ENCODE data around the gene CNGA2. TPM values are rescaled to one million over a fixed set of nuclear protein-coding genes. Genes with fewer than 3 reads are reported as not detected.
A peak's percentile ranks its signal among the peaks of the same experiment; 100 is the strongest.

The CNGA2 gene
- total RNA-seq, 1 experiment from 2014 or later = not detected

DNA sequence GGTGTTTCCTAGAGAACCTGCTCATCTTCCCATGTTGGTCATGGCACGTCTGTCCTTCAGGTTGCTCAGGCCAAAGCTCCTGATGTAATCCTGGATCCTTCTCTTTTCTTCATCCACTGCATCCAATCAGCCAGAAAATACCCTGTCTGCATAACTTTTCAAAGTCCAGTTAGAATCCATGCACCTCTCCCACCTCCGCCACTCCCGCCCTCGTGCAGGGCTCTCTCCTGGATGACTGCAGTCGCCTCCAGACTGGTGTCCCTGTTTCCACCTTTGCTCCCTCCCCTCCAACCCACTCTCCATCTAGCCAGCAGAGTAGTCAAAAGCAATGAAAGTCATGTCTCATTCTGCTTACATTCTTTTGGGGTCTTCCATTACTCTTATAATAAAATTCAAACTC, 16.0 kb downstream of the CNGA2 start:
- ChIA-PET CTCF (interaction anchor here (0.7 to 0.8 kb wide), 3 partner anchors 13 to 882 kb away, joined by 3 to 4 read pairs (median 3); no protein-coding TSS in a partner anchor), POLR2A (no interaction called here)
- Histone ChIP-seq H3K9me3 (no peaks in the 10 kb centered on the region), H3K4me3 (ENCODE audit: low read depth, low read length) (no peak overlapping the region), H3K36me3 (ENCODE audit: control insufficient read depth, insufficient read depth, low read length) (no peaks in the 10 kb centered on the region), H3K27me3 (replicated peaks; ENCODE audit: control insufficient read depth, insufficient read depth, low read length) (no peaks in the 10 kb centered on the region), H3K4me1 (no peaks in the 10 kb centered on the region)
- peaks cover 6% of the 10 kb centered on the region for H3K27me3 Mint-ChIP-seq (ENCODE audit: insufficient read depth, unreplicated experiment)
- H3K36me3 Mint-ChIP-seq (ENCODE audit: insufficient read depth, unreplicated experiment) = no peaks in the 10 kb centered on the region
- H3K4me1 Mint-ChIP-seq (ENCODE audit: low read depth, unreplicated experiment) = no peaks in the 10 kb centered on the region
- DNase-seq = no peak
- no peak overlapping the region for H3K27ac Mint-ChIP-seq (ENCODE audit: unreplicated experiment)
- no peak for TF ChIP-seq CTCF (IDR thresholded peaks at IDR 0.05; ENCODE audit: insufficient read depth in 1 of 2, low read depth in 1 of 2, low read length in 1 of 2, severe bottlenecking in 1 of 2, unreplicated experiment in 1 of 2)
- intact Hi-C loops (cut with micrococcal nuclease; ENCODE audit: unreplicated experiment) = no loop called here
- BruUV-seq (replicated peaks) = no TSS peak
- no peaks in the 10 kb centered on the region for H3K9me3 Mint-ChIP-seq (ENCODE audit: unreplicated experiment)
- H3K4me3 Mint-ChIP-seq (ENCODE audit: unreplicated experiment) = no peak overlapping the region

GRCh38 chrX:151752847-151753246, 18.3 kb downstream of the CNGA2 start:
- Histone ChIP-seq H3K9me3 (no peaks in the 10 kb centered on the region), H3K4me3 (ENCODE audit: low read depth, low read length) (no peak overlapping the region), H3K36me3 (ENCODE audit: control insufficient read depth, insufficient read depth, low read length) (no peaks in the 10 kb centered on the region), H3K27me3 (replicated peaks; ENCODE audit: control insufficient read depth, insufficient read depth, low read length) (no peaks in the 10 kb centered on the region), H3K4me1 (no peaks in the 10 kb centered on the region)
- intact Hi-C loops (cut with micrococcal nuclease; ENCODE audit: unreplicated experiment) = loop anchor here (1.0 kb wide), 3 partner anchors 879 to 1064 kb away; no protein-coding TSS in a partner anchor
- POLR2A ChIA-PET = no interaction called here
- no peak for TF ChIP-seq CTCF (IDR thresholded peaks at IDR 0.05; ENCODE audit: insufficient read depth in 1 of 2, low read depth in 1 of 2, low read length in 1 of 2, severe bottlenecking in 1 of 2, unreplicated experiment in 1 of 2)
- no peak overlapping the region for H3K27ac Mint-ChIP-seq (ENCODE audit: unreplicated experiment)
- no peaks in the 10 kb centered on the region for H3K4me1 Mint-ChIP-seq (ENCODE audit: low read depth, unreplicated experiment)
- H3K27me3 Mint-ChIP-seq (ENCODE audit: insufficient read depth, unreplicated experiment) = peaks cover 13% of the 10 kb centered on the region
- H3K9me3 Mint-ChIP-seq (ENCODE audit: unreplicated experiment) = no peaks in the 10 kb centered on the region
- CTCF ChIA-PET = interaction anchor here (1.0 to 1.2 kb wide), 3 partner anchors 880 to 905 kb away, joined by 3 to 11 read pairs (median 5); no protein-coding TSS in a partner anchor
- no peak for DNase-seq
- BruUV-seq (replicated peaks) = no TSS peak
- no peak overlapping the region for H3K4me3 Mint-ChIP-seq (ENCODE audit: unreplicated experiment)
- no peaks in the 10 kb centered on the region for H3K36me3 Mint-ChIP-seq (ENCODE audit: insufficient read depth, unreplicated experiment)

DNA sequence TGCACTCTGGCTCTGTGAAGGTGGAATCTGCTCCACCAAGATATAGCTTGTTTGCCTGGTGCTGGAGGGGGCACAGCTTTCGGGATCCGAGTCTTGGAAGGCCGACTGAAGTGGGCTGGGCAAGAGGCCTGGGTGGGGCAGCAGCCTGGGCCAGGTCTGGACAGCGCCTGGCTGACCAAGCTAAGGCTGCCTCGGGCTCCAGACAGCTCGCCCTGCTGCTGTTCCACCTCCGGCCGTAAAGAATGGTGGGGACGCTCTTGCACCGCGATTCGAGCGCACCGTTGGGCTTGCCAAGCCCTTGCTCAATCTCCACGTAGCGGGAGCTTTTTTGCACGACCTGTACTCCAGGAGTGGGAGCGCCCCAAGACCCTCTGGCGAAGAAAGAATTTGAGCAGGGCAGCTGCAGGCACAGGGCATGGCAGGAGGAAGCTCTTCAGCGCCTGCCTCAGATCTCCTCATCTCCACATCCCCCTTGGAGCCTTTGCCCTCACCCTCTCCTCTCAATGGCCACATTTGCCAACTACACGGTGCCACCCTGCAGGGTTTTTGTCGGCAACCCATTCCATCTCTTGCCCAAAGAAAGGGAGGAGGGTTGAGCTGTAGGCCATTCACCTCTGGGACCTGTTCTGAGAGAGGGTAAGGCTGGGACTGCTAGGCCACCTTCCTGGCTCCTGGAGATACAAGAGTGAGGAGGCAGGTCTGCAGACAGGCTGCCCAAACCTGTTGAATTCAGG, 18.9 kb downstream of the CNGA2 start:
- Histone ChIP-seq H3K9me3 (no peaks in the 10 kb centered on the region), H3K4me3 (ENCODE audit: low read depth, low read length) (no peak overlapping the region), H3K4me1 (no peaks in the 10 kb centered on the region), H3K36me3 (ENCODE audit: control insufficient read depth, insufficient read depth, low read length) (no peaks in the 10 kb centered on the region), H3K27me3 (replicated peaks; ENCODE audit: control insufficient read depth, insufficient read depth, low read length) (no peaks in the 10 kb centered on the region)
- BruUV-seq (replicated peaks) = no TSS peak
- POLR2A ChIA-PET = no interaction called here
- H3K27ac Mint-ChIP-seq (ENCODE audit: unreplicated experiment) = no peak overlapping the region
- CTCF ChIA-PET = interaction anchor here (1.0 to 1.2 kb wide), 3 partner anchors 879 to 905 kb away, joined by 3 to 11 read pairs (median 5); no protein-coding TSS in a partner anchor
- DNase-seq = peak; percentile 36 to 56
- H3K4me3 Mint-ChIP-seq (ENCODE audit: unreplicated experiment) = no peak overlapping the region
- peaks cover 19% of the 10 kb centered on the region for H3K27me3 Mint-ChIP-seq (ENCODE audit: insufficient read depth, unreplicated experiment)
- no peaks in the 10 kb centered on the region for H3K36me3 Mint-ChIP-seq (ENCODE audit: insufficient read depth, unreplicated experiment)
- no peaks in the 10 kb centered on the region for H3K4me1 Mint-ChIP-seq (ENCODE audit: low read depth, unreplicated experiment)
- no peaks in the 10 kb centered on the region for H3K9me3 Mint-ChIP-seq (ENCODE audit: unreplicated experiment)
- peak; percentile 47 to 79 for TF ChIP-seq CTCF (IDR thresholded peaks at IDR 0.05; ENCODE audit: insufficient read depth in 1 of 2, low read depth in 1 of 2, low read length in 1 of 2, severe bottlenecking in 1 of 2, unreplicated experiment in 1 of 2)
- intact Hi-C loops (cut with micrococcal nuclease; ENCODE audit: unreplicated experiment) = loop anchor here (1.0 kb wide), 3 partner anchors 879 to 1064 kb away; no protein-coding TSS in a partner anchor
